HG02610 (cell line): ENCODE measurements around the gene PCCA.
"Not testable (repeated sequence)": the region's sequence is repeated elsewhere in the genome, so short reads cannot be mapped to it uniquely, and the experiment has no call there.

ENCODE experiments used
- ATAC-seq: cut with Tn5 transposase; IDR thresholded peaks from one replicate; pipeline ENCODE4 v1.9.1; 2021; ENCODE audit warnings: mild to moderate bottlenecking, moderate library complexity; ENCODE audit not compliant: unreplicated experiment

The PCCA gene

DNA sequence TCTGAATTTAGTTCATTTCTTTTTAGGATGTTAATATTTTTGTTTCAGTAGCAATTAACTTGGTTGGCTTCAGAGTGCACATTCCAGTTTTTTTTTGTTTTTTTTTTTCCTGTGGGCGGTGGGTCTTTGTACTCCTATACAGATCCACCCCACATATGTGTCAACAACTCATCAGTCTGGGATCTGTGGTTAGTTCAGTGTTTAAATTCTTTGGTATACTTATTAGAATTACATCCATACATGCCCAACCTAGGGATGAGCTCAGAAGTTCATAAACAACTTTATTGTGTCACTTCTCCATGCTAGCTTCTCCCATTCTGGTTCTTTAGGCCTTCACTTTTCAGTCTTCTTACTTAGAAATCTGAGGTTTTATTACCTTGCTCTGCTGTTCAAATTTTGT, 50.9 kb downstream of the PCCA start:
- no peak for ATAC-seq

DNA sequence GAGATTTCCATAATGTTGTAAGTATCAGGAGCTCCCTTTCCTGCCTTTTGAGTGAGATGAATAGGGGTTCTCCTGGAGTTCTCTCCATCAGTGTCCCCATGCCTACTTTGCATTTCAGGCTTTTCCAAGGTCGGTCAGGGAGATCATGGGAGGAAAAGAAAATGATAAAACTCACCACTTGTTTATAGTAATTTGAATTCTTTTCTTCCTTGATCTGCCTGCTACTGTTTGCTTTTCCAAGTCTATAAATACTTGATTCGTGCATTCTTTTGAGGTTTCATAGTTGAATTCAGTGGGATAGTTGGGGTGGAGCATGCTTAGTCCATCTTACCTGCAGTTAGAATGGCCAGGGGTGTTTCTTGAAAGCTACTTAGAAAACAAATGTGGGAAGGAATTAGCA, 51.5 kb downstream of the PCCA start:
- ATAC-seq: no peak

DNA sequence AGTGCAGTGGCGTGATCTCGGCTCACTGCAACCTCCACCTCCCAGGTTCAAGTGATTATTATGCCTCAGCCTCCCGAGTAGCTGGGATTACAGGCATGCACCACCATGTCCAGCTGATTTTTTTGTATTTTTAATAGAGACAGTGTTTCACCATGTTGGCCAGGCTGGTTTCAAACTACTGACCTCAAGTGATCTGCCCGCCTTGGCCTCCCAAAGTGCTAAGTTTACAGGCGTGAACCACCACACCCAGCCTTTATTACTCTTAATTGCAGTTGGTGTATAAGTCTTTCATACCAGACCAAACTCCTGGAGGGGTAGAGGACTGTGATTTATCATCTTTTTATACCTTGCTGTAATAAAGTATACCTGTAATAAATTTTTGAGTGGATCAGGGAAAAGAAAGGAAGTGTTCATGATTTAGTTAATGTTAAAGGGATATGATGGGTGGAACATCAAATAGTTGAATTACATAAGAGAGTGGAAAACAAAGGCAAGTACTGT, 52.6 kb downstream of the PCCA start:
- ATAC-seq: not testable (repeated sequence)

DNA sequence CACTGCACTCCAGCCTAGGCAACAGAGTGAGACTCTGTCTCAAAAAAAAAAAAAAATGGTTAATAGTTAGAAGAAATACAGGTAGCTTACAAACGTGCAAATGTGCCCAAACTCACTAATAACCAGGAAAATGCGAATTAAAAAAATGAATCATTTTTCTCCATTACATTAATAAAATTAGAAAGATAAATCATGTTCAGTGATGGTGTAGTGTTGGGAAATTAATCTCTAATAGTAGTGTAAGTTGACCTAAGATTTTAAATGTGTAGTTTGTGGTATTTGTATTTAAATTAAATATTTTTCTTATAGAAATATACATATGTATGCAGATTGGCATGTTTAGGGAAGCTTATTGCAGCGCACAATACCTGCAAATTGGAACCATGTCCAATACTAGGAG, 57.6 kb downstream of the PCCA start:
- ATAC-seq: no peak

- ATAC-seq: no peak
These were observed 58.9 kb downstream of the PCCA start for GRCh38 chr13:100147825-100148224.

DNA sequence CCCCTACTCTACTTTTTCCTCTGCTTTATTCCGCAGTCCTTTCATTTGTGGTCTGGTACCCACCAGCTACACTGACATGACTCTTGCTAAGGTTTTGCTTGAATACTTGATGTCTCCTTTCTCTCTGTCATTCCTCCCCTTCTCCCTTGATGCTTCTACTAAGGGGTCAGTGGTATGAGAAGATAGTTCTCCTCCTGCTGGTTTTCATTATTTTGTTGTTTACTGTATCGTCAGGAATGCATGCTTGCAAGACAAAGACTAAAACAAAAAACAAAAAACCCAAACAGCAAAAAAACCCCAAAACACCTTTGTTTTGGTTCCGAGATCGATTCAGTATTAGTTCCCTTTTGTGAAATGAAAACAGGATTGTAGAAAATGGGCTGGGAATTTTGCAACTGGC, 59.5 kb downstream of the PCCA start:
- no peak for ATAC-seq

DNA sequence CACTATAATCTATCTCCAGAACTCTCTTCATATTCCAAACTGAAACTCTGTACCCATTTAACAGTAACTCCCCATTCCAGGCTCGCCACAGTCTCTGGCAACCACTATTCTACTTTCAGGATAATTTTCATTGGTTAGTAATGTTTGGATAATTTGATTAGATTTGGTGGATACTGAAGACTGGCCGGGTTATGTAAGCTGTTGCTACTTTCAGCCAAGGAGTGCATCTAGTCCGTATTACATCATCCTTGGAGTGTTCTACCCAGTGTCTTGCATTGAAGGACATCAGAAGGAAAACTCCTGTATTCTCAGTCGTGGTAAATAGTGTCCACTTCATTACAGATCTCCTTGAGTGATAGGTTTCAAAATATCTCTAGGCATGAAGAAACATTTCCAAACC, 60.5 kb downstream of the PCCA start:
- ATAC-seq: no peak

DNA sequence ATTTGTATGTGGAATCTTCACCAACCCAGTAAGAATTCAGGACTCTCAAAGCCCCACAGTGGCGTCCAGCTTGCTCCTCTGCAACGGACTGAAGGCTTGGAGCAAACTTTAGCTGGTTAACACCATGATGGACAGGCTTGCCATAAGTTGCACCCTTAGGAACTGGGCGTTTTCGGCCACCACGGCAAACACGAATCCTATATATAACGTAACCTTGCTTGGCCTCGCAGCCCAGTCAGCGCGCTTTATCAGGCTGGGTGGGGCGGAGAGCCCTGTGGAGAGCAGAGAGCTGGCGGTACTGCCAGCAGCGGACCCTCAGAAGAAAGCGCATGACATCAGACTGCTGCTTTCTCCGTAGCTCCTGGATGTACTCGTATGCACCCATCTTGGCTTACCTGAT, 61.8 kb downstream of the PCCA start:
- ATAC-seq: not testable (repeated sequence)

- no peak for ATAC-seq
These were observed 66.0 kb downstream of the PCCA start for GRCh38 chr13:100154842-100155416.

- ATAC-seq: no peak
These were observed 67.9 kb downstream of the PCCA start for GRCh38 chr13:100156788-100157187.

DNA sequence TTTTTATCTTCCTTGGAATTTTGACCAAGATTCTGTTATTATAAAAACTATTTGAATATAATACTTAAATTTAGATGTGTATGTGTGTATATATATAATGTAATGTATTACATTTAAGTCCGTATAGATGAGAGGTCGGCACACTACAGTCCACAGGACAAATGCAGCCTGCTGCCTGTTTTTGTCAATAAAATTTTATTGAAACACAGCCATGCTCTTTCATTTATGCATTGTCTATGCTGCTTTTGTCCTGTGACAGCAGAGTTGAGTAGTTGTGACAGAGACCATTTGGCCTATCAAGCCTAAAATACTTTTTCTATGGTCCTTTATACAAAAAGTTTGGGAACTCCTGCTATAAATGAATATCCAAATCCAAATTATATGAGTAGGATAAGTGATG, 69.7 kb downstream of the PCCA start:
- no peak for ATAC-seq

DNA sequence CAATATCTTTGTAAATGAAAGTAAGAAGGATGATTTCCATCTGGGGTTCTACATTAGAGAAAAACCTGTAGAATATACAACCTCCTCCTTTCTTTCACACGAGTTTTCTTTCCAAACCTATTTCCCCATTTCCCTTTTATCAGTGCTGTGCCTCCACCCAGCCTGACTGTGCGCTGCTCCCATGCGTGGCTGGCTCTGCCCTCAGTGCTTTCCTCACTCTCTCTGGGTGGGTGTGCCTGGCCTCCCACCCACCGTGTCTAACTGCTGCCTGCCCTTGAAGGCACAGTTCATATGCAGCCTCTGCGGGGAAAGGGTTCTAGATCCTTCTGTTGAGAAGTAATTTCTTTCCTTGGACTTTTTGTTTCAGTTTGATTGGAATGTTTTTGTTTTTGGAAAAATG, 70.7 kb downstream of the PCCA start:
- no peak for ATAC-seq

- ATAC-seq: no peak
These were observed 71.6 kb downstream of the PCCA start for GRCh38 chr13:100160450-100160849.

DNA sequence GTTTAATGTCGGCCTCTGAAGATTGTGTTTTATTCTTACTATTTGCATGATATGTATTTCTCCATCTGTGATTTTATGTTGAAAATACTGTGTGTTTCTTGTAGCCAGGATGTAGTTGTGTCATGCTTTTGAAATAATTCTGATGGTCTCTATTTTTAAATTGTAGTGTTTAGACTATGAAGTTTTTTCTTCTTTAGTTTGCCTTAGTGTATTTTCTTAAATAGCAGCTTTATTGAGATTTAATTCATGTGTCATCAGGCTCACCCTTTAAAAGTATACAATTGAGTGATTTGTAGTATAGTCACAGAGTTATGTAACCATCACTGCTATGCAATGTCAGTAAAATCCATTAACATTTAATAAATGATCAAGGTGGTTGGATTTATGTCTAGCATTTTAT, 74.5 kb downstream of the PCCA start:
- no peak for ATAC-seq

DNA sequence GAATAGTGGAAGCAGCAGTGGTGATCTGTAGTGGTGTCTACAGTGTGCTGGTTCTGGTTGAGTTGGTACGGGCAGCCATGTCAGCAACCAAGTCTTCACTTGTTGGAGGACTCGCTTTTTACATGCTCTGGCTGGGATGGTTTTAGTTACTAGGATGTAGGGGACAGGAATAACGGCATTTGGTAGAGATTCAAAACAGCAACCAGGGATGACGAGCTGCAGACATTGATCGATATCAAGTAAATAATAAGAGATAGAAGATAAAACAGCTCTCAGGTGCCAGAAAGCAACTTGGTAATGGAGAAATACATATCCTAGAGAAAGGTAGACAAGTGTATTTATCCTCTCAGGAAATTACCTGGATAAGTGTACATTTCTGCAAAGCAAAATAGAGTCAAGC, 84.3 kb downstream of the PCCA start:
- no peak for ATAC-seq

GRCh38 chr13:100174455-100174854, 85.6 kb downstream of the PCCA start:
- ATAC-seq: not testable (repeated sequence)

GRCh38 chr13:100175078-100175802, 86.3 kb downstream of the PCCA start:
- no peak for ATAC-seq

DNA sequence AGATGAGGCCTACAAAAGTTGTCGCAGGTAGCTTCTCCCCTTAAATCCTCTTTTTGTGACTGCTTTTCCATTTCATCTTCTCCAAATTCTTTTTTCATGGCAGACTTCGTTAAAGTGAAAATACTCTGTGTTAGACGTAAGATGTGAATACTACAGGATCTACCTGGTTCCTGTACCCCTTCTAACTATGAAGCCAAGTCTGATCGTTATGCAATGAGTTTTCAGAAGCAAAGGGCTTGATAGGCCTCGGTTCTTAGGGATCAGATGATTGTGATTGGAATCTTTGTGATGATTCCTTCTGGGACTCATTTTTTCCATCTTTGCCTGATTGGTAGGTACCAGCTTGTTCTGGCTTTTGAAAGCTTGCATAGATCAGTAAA, 86.9 kb downstream of the PCCA start:
- no peak for ATAC-seq

- ATAC-seq: no peak
These were observed 88.0 kb downstream of the PCCA start for GRCh38 chr13:100176801-100177400.

DNA sequence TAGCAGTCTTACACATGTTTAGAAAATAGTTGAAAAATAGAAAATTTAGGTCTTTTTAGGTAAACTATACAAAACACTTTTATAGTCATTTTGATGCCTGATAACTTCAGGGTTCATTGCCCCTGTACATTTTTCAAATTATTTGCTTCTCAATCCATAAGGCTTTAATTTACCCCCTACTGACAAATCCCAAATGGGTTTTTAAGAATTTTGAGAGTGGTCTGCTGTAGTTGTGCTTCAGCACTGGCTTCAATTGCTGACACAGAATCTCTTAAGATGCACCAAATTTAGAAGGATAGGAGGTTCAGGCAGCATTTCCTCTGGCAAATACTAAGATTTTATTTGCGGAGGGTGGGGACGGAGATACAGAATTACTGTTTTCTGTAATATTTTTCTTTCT, 89.4 kb downstream of the PCCA start:
- no peak for ATAC-seq

- ATAC-seq: no peak
These were observed 90.4 kb downstream of the PCCA start for GRCh38 chr13:100179276-100179675.

DNA sequence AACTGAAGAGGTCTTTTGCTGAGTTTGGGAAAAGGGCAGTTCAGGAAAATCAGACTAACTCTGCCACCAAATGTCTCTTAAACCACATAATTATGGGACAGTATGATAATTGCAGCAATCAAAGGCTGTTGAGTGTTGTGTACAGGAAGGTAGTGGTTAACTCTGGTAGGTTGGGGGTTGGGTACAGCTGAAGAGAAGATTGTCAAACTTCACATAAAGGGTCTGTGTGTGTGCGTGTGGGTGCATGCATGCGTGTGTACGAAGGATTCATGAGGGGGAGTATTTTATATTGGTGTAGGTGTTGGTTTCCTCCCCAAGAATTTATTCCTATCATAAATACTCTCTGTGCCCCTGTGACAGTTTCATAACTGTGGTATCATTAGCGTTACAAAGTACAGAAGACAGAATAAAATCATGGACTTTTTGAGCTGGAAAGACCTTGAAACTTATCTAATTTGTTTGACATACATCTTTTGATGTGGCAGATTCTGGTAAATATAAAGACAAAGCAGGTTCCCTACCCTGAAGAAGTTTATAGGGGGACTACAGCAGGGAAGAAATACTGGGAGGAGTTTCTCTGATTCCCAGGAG, 94.1 kb downstream of the PCCA start:
- ATAC-seq: no peak
